Panc1 (cell line): ENCODE measurements around the gene SGMS2. TPM values are rescaled to one million over a fixed set of nuclear protein-coding genes. Genes with fewer than 3 reads are reported as not detected.

Source experiments
- ATAC-seq: fragments of 200-7000 bp; cut with Tn5 transposase; 2 replicates; pipeline ENCODE4 v1.9.1; 2020; ENCODE audit warnings: mild to moderate bottlenecking, moderate library complexity
- BruUV-seq: library from RNA; stranded (reverse); fragments of 400-500 nt; replicated peaks from 2 replicates; lab custom pipeline; 2021; lab: Mats Ljungman, UMichigan
- CTCF ChIA-PET: fragments of 300-600 bp; sonication (Branson Sonifier 250); formaldehyde crosslinking; loops from one replicate; lab custom pipeline; 2022; ENCODE audit warnings: antibody characterized with exemption; lab: Charles Lee
- POLR2A ChIA-PET: fragments of 300-600 bp; sonication (Branson Sonifier 250); formaldehyde crosslinking; loops from one replicate; lab custom pipeline; 2022; ENCODE audit warnings: antibody characterized with exemption; lab: Charles Lee
- DNase-seq: peaks from one replicate; pipeline ENCODE4 v3.0.0-alpha.2; 2010; ENCODE audit warnings: low read depth, low spot score
- H3K27ac ChIP-seq: 2 replicates; pipeline ENCODE4 v1.5.1; 2011; ENCODE audit warnings: mild to moderate bottlenecking, low read length, inconsistent platforms
- H3K27me3 ChIP-seq: fragments of 200-500 bp; sonication (Bioruptor generic); 2 replicates; pipeline ENCODE4 v1.6.0; 2014; ENCODE audit warnings: low read length, inconsistent platforms; ENCODE audit not compliant: control insufficient read depth, insufficient read depth
- H3K36me3 ChIP-seq: fragments of 200-500 bp; sonication (Bioruptor generic); 2 replicates; pipeline ENCODE4 v1.5.1; 2014; ENCODE audit warnings: inconsistent platforms, mild to moderate bottlenecking, low read length, moderate library complexity; ENCODE audit not compliant: control insufficient read depth, insufficient read depth
- H3K4me1 ChIP-seq: 2 replicates; pipeline ENCODE4 v1.5.1; 2011; ENCODE audit warnings: inconsistent platforms, mild to moderate bottlenecking, low read length, moderate library complexity; ENCODE audit not compliant: control insufficient read depth, insufficient read depth
- H3K4me3 ChIP-seq, 2 experiments: 2 replicates each; pipeline ENCODE4 v1.5.1; 2011 to 2012; ENCODE audit warnings: low read depth in 2 of 2, low read length in 2 of 2, mild to moderate bottlenecking in 2 of 2, inconsistent platforms in 1 of 2, moderate library complexity in 1 of 2
- H3K9me3 ChIP-seq: fragments of 200-500 bp; sonication (Bioruptor generic); 2 replicates; pipeline ENCODE4 v1.5.1; 2014; ENCODE audit warnings: low read depth, mild to moderate bottlenecking, inconsistent platforms, low read length, moderate library complexity; ENCODE audit not compliant: control insufficient read depth, insufficient read depth
- CTCF ChIP-seq: fragments of 450-650 bp; IDR thresholded peaks from 2 replicates; pipeline ENCODE4 v1.5.1; 2017; ENCODE audit warnings: mild to moderate bottlenecking
- POLR2AphosphoS5 ChIP-seq: IDR thresholded peaks from 2 replicates; pipeline ENCODE4 v1.6.1; 2012; ENCODE audit warnings: mild to moderate bottlenecking, low read depth, low read length, moderate library complexity
- REST ChIP-seq, 2 experiments: IDR thresholded peaks; 2 replicates each; pipeline ENCODE4 v1.6.1; 2011 to 2012; ENCODE audit warnings: low read depth in 2 of 2, control low read depth in 1 of 2, low read length in 1 of 2, mild to moderate bottlenecking in 1 of 2, moderate library complexity in 1 of 2; ENCODE audit not compliant: insufficient read depth in 1 of 2
- SIN3A ChIP-seq: IDR thresholded peaks from 2 replicates; pipeline ENCODE4 v1.6.1; 2012; ENCODE audit warnings: low read depth, mild to moderate bottlenecking, low read length, moderate library complexity, borderline replicate concordance; ENCODE audit not compliant: insufficient read depth
- TCF7L2 ChIP-seq: IDR thresholded peaks from 2 replicates; pipeline ENCODE4 v1.6.1; 2011; ENCODE audit warnings: mild to moderate bottlenecking, low read depth, low read length, inconsistent platforms
- in situ Hi-C: cut with HindIII; loops from 2 replicates; pipeline ENCODE4 v1.10.0; 2016; ENCODE audit warnings: low sequenced_read_pairs, low pct_unique_long_range_greater_than_20kb
- intact Hi-C: fragments of 100-400 bp; cut with micrococcal nuclease; formaldehyde crosslinking; loops from one replicate; pipeline ENCODE4 v1.10.0; 2022; ENCODE audit not compliant: unreplicated experiment
- total RNA-seq: library from RNA; stranded (reverse); gene quantifications from one replicate; pipeline ENCODE4 v1.2.1, GENCODE V29; 2021; ENCODE audit not compliant: unreplicated experiment

The SGMS2 gene
- total RNA-seq, 1 experiment from 2014 or later, result 15.6 TPM

- DNase-seq (no peak), ATAC-seq (no peak)
- TF ChIP-seq POLR2AphosphoS5, result no peak
- TF ChIP-seq REST (IDR thresholded peaks at IDR 0.05; ENCODE audit: insufficient read depth in 1 of 2, low read depth in 2 of 2, low read length in 1 of 2), result no peak
- TF ChIP-seq TCF7L2, result no peak
- no peak for TF ChIP-seq SIN3A
- no peak for TF ChIP-seq CTCF
- ChIA-PET POLR2A (no interaction called here), CTCF (no interaction called here)
- no peak overlapping the region for H3K27ac ChIP-seq
- no peaks in the 10 kb centered on the region for H3K9me3 ChIP-seq
- no TSS peak for BruUV-seq
- no peaks in the 10 kb centered on the region for H3K27me3 ChIP-seq
- no peak overlapping the region for H3K4me3 ChIP-seq
- no peaks in the 10 kb centered on the region for H3K36me3 ChIP-seq
- intact Hi-C loops, result no loop called here
- in situ Hi-C loops, result no loop called here
- no peaks in the 10 kb centered on the region for H3K4me1 ChIP-seq
These were observed 110.5 kb downstream of the SGMS2 start for GRCh38 chr4:107935246-107935645.

GRCh38 chr4:107937040-107937439, 112.3 kb downstream of the SGMS2 start:
- POLR2A ChIA-PET, result no interaction called here
- no TSS peak for BruUV-seq
- intact Hi-C loops (no loop called here), in situ Hi-C loops (no loop called here)
- no peak for TF ChIP-seq TCF7L2
- TF ChIP-seq REST (IDR thresholded peaks at IDR 0.05; ENCODE audit: insufficient read depth in 1 of 2, low read depth in 2 of 2, low read length in 1 of 2), result no peak
- no peak for TF ChIP-seq SIN3A
- no peak for TF ChIP-seq CTCF
- TF ChIP-seq POLR2AphosphoS5, result no peak
- Histone ChIP-seq H3K27ac (no peak overlapping the region), H3K27me3 (no peaks in the 10 kb centered on the region), H3K36me3 (no peaks in the 10 kb centered on the region), H3K4me3 (no peak overlapping the region), H3K9me3 (no peaks in the 10 kb centered on the region), H3K4me1 (no peaks in the 10 kb centered on the region)
- ATAC-seq, result no peak
- DNase-seq, result no peak
- CTCF ChIA-PET, result no interaction called here
